HEK293 (cell line): ENCODE measurements around the gene PITPNC1.

Experiments
- SALL2 ChIP-seq: fragments of 450-650 bp; formaldehyde crosslinking; IDR thresholded peaks from 2 replicates; pipeline ENCODE4 v1.5.0; 2017; ENCODE audit warnings: missing biosample characterization, mild to moderate bottlenecking, missing genetic modification characterization, borderline replicate concordance
- ZNF239 ChIP-seq: fragments of 450-650 bp; formaldehyde crosslinking; IDR thresholded peaks from 2 replicates; pipeline ENCODE4 v1.5.1; 2016; ENCODE audit warnings: missing biosample characterization, missing genetic modification characterization
- ZNF580 ChIP-seq: fragments of 450-650 bp; formaldehyde crosslinking; IDR thresholded peaks from 2 replicates; pipeline ENCODE4 v1.5.1; 2016; ENCODE audit warnings: missing biosample characterization, missing genetic modification characterization
- ZNF830 ChIP-seq: fragments of 450-650 bp; IDR thresholded peaks from 2 replicates; pipeline ENCODE4 v1.5.0; 2018; ENCODE audit warnings: missing biosample characterization, missing genetic modification characterization, low read depth, mild to moderate bottlenecking, moderate library complexity

GRCh38 chr17:67725373-67725791 lies 348.3 kb downstream of the PITPNC1 start:
- no peak for TF ChIP-seq ZNF580 (tag by site-specific recombination)
- TF ChIP-seq ZNF239 (tag by site-specific recombination), result no peak
- TF ChIP-seq SALL2, result no peak
- no peak for TF ChIP-seq ZNF830 (tag by site-specific recombination)
